ENCODE data around the gene SESTD1. TPM values are rescaled to one million over a fixed set of nuclear protein-coding genes. Genes with fewer than 3 reads are reported as not detected.

The SESTD1 gene
- total and polyA plus RNA-seq, 2 of the 4 experiments (the other 2 are of a cell fraction), result 8.4 to 12.7 TPM

GRCh38 chr2:179179719-179180118 is 84.9 kb downstream of the SESTD1 start:
- no peak overlapping the region for H2BK15ac ChIP-seq (ENCODE audit: low read depth, low read length)
- H2AK9ac ChIP-seq (replicated peaks; ENCODE audit: low read depth, low read length, poor library complexity), result no peak overlapping the region
- no peak overlapping the region for H3K4ac ChIP-seq (ENCODE audit: low read depth, low read length)
- H4K20me1 ChIP-seq (ENCODE audit: insufficient read depth, low read length), result no peaks in the 10 kb centered on the region
- H2AFZ ChIP-seq (replicated peaks; ENCODE audit: low read length, poor library complexity), result no peak overlapping the region
- no peak overlapping the region for H3K27ac ChIP-seq (ENCODE audit: insufficient read depth, low read length)
- BruUV-seq (replicated peaks), result no TSS peak
- no peak overlapping the region for H4K91ac ChIP-seq (ENCODE audit: insufficient read depth, low read depth, low read length)
- no peak overlapping the region for H2BK5ac ChIP-seq (ENCODE audit: low read depth, low read length, poor library complexity, severe bottlenecking)
- no peak for ATAC-seq (ENCODE audit: low read depth)
- DNase-seq, result no peak
- no peaks in the 10 kb centered on the region for H3K9me3 ChIP-seq (ENCODE audit: control insufficient read depth, insufficient read depth, low read length)
- peaks cover 0 to 12% of the 10 kb centered on the region in 2 experiments; a peak in 2 of 4 replicates for H3K79me1 ChIP-seq (ENCODE audit: low read depth in 1 of 2, low read length in 2 of 2)
- H3K4me3 ChIP-seq (ENCODE audit: insufficient read depth, low read depth, low read length), result no peak overlapping the region
- POLR2A ChIA-PET (ENCODE audit: unreplicated experiment), result no interaction called here
- no peak overlapping the region for H3K9ac ChIP-seq (ENCODE audit: low read depth, low read length)
- H4K8ac ChIP-seq (ENCODE audit: low read depth in 2 of 2, low read length in 2 of 2), result no peak overlapping the region
- H3K4me2 ChIP-seq (ENCODE audit: low read depth, low read length), result no peak overlapping the region
- peaks cover 4% of the 10 kb centered on the region for H3K36me3 ChIP-seq (ENCODE audit: control insufficient read depth, insufficient read depth, low read length)
- H3K9me1 ChIP-seq (ENCODE audit: insufficient read depth, low read length), result no peaks in the 10 kb centered on the region; the same call in 1 of the 2 replicates
- no peak overlapping the region for H4K5ac ChIP-seq (ENCODE audit: low read depth, low read length)
- no peak overlapping the region for H2AK5ac ChIP-seq (ENCODE audit: low read depth, low read length)
- no peak overlapping the region for H2BK120ac ChIP-seq (ENCODE audit: low read depth, low read length)
- H3K14ac ChIP-seq (replicated peaks; ENCODE audit: low read depth, low read length), result no peak overlapping the region
- H3K4me1 ChIP-seq (ENCODE audit: control insufficient read depth, insufficient read depth, low read length), result no peaks in the 10 kb centered on the region
- TF ChIP-seq NFE2L2 (IDR thresholded peaks at IDR 0.05; ENCODE audit: low read depth, low read length) (no peak), SMC3 (IDR thresholded peaks at IDR 0.05; ENCODE audit: low read depth, low read length) (no peak), FOS (IDR thresholded peaks at IDR 0.05; ENCODE audit: low read depth, low read length) (no peak)
- intact Hi-C loops (cut with micrococcal nuclease), result no loop called here
- CTCF ChIA-PET, result no interaction called here
- H3K56ac ChIP-seq (ENCODE audit: extremely low read depth, insufficient read depth, low read length), result no peak overlapping the region
- H2BK20ac ChIP-seq (ENCODE audit: low read depth, low read length), result no peak overlapping the region
- H3K27me3 ChIP-seq (ENCODE audit: control insufficient read depth, insufficient read depth, low read length), result no peaks in the 10 kb centered on the region
- no CpG with 5 or more reads among the region's 2 CpGs for WGBS, 2 experiments (ENCODE audit: extremely low coverage in 2 of 2, insufficient read length in 1 of 2)
- no peak overlapping the region for H3K18ac ChIP-seq (ENCODE audit: low read depth, low read length)
- in situ Hi-C loops (cut with MboI; ENCODE audit: low sequenced_read_pairs), result no loop called here
- no peak overlapping the region for H3K23ac ChIP-seq (ENCODE audit: low read depth, low read length)
- dilution Hi-C loops (cut with HindIII; ENCODE audit: low sequenced_read_pairs, unreplicated experiment), result no loop called here
